ENCODE measurements around the gene LAG3.

DNA sequence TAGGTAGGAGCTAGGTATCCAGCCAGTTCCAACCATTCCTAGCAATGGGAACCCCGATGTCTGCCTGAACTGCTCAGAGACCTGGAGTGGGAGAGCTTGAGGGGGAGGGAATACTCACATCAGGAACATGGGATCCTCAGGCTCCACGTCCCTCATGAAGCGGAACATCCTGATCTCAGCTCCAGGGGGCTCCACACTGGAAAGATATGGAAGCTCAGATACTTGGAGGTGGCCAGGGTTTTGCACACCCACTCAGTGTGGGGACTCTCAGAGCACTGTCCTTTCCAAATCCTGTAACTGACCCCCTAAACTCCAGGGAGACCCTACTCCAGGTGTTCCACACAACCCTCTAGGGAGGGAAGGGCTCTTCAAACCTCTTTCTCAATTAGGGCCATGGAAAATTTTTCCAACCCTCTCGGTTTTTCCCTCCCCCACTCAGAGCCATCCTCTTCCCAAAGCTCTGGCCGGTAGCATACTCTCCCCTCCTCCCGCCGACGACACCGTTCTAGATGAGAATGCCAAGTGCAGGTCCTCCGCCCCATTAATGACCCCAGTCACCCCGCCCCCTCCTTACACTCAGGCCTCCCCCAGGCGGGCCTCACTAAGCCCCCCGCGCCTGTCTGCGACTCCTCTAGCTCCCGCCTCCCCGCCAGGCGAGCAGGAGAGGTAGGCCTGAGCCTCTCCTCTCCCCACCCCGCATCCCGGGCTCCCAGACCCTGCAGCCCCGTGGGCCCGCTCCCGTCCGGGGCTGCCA is 20.0 kb upstream of the LAG3 start:
- TF ChIP-seq, protein P1, sequence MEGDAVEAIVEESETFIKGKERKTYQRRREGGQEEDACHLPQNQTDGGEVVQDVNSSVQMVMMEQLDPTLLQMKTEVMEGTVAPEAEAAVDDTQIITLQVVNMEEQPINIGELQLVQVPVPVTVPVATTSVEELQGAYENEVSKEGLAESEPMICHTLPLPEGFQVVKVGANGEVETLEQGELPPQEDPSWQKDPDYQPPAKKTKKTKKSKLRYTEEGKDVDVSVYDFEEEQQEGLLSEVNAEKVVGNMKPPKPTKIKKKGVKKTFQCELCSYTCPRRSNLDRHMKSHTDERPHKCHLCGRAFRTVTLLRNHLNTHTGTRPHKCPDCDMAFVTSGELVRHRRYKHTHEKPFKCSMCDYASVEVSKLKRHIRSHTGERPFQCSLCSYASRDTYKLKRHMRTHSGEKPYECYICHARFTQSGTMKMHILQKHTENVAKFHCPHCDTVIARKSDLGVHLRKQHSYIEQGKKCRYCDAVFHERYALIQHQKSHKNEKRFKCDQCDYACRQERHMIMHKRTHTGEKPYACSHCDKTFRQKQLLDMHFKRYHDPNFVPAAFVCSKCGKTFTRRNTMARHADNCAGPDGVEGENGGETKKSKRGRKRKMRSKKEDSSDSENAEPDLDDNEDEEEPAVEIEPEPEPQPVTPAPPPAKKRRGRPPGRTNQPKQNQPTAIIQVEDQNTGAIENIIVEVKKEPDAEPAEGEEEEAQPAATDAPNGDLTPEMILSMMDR (IDR thresholded peaks at IDR 0.05) = peak; percentile 38
- no peak for TF ChIP-seq RARB (CRISPR knock-in tag; IDR thresholded peaks at IDR 0.05)
- no peak for TF ChIP-seq POLR2A (IDR thresholded peaks at IDR 0.05; ENCODE audit: low read length)
- TF ChIP-seq PBX3 (IDR thresholded peaks at IDR 0.05) = no peak
